ENCODE results near the gene KDM8. TPM values are rescaled to one million over a fixed set of nuclear protein-coding genes. Genes with fewer than 3 reads are reported as not detected.

Gene KDM8
- total and polyA plus RNA-seq, 4 donors = 4.6 to 198 (median 97.7) TPM

DNA sequence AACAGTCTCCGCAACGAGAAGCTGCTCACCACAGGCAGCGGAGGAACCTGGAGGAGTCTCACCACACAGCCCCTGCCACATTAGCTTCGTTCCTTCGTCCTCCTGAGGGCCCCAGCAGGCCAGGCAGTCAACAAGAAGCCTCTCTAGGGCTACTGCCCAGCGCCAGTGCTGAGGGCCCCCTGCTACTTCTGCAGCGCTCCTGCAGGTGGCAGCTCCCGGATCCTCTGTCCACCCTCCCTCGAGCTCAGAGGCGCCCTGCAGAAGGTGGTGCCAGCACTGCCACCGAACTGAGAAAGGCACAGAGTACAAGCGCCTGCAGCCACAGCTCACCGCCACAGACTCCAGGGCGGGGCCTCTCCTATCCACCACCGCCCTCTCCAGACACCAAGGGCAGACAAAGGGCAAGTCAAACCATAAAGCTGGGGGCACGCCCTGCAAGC is 27.3 kb downstream of the KDM8 start:
- H3K4me1 ChIP-seq (ENCODE audit: control insufficient read depth in 4 of 4, insufficient read depth in 4 of 4, low read length in 3 of 4) = peaks cover 2 to 19% (median 12%) of the 10 kb centered on the region in 4 donors
- H3K36me3 ChIP-seq (ENCODE audit: control insufficient read depth in 4 of 4, insufficient read depth in 3 of 4, low read depth in 1 of 4, low read length in 3 of 4) = peaks cover 0 to 10% (median 5%) of the 10 kb centered on the region in 4 donors
- no peaks in the 10 kb centered on the region for H3K27me3 ChIP-seq (ENCODE audit: control insufficient read depth in 4 of 4, insufficient read depth in 4 of 4, low read length in 3 of 4)
- H3K27ac ChIP-seq (ENCODE audit: low read depth in 1 of 2, low read length in 2 of 2) = no peak overlapping the region
- TF ChIP-seq JUND (IDR thresholded peaks at IDR 0.05) (no peak), FOXA2 (IDR thresholded peaks at IDR 0.05) (no peak), HNF4G (IDR thresholded peaks at IDR 0.05) (no peak), RAD21 (IDR thresholded peaks at IDR 0.05) (peak in 1 of 2 donors; percentile 30), HNF4A (conservative IDR thresholded peaks at IDR 0.05) (no peak), YY1 (IDR thresholded peaks at IDR 0.05) (no peak)
- TF ChIP-seq, protein P1, sequence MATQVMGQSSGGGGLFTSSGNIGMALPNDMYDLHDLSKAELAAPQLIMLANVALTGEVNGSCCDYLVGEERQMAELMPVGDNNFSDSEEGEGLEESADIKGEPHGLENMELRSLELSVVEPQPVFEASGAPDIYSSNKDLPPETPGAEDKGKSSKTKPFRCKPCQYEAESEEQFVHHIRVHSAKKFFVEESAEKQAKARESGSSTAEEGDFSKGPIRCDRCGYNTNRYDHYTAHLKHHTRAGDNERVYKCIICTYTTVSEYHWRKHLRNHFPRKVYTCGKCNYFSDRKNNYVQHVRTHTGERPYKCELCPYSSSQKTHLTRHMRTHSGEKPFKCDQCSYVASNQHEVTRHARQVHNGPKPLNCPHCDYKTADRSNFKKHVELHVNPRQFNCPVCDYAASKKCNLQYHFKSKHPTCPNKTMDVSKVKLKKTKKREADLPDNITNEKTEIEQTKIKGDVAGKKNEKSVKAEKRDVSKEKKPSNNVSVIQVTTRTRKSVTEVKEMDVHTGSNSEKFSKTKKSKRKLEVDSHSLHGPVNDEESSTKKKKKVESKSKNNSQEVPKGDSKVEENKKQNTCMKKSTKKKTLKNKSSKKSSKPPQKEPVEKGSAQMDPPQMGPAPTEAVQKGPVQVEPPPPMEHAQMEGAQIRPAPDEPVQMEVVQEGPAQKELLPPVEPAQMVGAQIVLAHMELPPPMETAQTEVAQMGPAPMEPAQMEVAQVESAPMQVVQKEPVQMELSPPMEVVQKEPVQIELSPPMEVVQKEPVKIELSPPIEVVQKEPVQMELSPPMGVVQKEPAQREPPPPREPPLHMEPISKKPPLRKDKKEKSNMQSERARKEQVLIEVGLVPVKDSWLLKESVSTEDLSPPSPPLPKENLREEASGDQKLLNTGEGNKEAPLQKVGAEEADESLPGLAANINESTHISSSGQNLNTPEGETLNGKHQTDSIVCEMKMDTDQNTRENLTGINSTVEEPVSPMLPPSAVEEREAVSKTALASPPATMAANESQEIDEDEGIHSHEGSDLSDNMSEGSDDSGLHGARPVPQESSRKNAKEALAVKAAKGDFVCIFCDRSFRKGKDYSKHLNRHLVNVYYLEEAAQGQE (IDR thresholded peaks at IDR 0.05) = no peak
- TF ChIP-seq, protein P2, sequence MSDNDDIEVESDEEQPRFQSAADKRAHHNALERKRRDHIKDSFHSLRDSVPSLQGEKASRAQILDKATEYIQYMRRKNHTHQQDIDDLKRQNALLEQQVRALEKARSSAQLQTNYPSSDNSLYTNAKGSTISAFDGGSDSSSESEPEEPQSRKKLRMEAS (IDR thresholded peaks at IDR 0.05) = no peak
- TF ChIP-seq, protein P3, sequence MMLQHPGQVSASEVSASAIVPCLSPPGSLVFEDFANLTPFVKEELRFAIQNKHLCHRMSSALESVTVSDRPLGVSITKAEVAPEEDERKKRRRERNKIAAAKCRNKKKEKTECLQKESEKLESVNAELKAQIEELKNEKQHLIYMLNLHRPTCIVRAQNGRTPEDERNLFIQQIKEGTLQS (IDR thresholded peaks at IDR 0.05) = no peak
- no peak overlapping the region for H3K9ac ChIP-seq (ENCODE audit: low read depth in 1 of 2, low read length in 2 of 2)
- no peak for DNase-seq (ENCODE audit: low spot score)
- no peaks in the 10 kb centered on the region for H3K9me3 ChIP-seq (ENCODE audit: control insufficient read depth in 4 of 4, low read length in 3 of 4)
- WGBS = 80% methylated on average over 16 of the region's 16 CpGs
- no peak overlapping the region for H3K4me3 ChIP-seq (ENCODE audit: low read depth in 1 of 3, low read length in 3 of 3)

DNA sequence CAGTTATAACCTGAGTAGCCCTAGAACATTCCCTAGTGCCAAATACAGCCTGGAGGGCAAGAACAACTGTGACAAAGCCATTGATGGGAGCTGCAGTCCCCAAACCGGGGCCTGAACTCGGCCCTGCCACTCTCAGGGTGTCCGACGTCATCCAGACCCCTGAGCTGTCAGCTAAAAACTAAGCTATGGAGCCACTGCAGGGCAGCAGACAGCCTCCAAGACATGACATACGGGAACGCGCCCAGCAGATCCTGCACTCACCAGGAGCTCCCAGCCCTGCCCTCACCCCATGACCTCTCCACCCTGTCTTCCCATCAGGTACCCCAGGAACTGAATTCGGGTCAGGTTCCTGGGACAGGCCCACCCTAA is 28.4 kb downstream of the KDM8 start:
- peaks cover 0 to 10% (median 4%) of the 10 kb centered on the region in 4 donors for H3K36me3 ChIP-seq (ENCODE audit: control insufficient read depth in 4 of 4, insufficient read depth in 3 of 4, low read depth in 1 of 4, low read length in 3 of 4)
- no peaks in the 10 kb centered on the region for H3K27me3 ChIP-seq (ENCODE audit: control insufficient read depth in 4 of 4, insufficient read depth in 4 of 4, low read length in 3 of 4)
- H3K9me3 ChIP-seq (ENCODE audit: control insufficient read depth in 4 of 4, low read length in 3 of 4) = no peaks in the 10 kb centered on the region
- no peak overlapping the region for H3K4me3 ChIP-seq (ENCODE audit: low read depth in 1 of 3, low read length in 3 of 3)
- TF ChIP-seq FOXA1 (IDR thresholded peaks at IDR 0.05) = no peak
- no peak for TF ChIP-seq HNF4G (IDR thresholded peaks at IDR 0.05)
- no peak for TF ChIP-seq JUND (IDR thresholded peaks at IDR 0.05)
- TF ChIP-seq, protein P4, sequence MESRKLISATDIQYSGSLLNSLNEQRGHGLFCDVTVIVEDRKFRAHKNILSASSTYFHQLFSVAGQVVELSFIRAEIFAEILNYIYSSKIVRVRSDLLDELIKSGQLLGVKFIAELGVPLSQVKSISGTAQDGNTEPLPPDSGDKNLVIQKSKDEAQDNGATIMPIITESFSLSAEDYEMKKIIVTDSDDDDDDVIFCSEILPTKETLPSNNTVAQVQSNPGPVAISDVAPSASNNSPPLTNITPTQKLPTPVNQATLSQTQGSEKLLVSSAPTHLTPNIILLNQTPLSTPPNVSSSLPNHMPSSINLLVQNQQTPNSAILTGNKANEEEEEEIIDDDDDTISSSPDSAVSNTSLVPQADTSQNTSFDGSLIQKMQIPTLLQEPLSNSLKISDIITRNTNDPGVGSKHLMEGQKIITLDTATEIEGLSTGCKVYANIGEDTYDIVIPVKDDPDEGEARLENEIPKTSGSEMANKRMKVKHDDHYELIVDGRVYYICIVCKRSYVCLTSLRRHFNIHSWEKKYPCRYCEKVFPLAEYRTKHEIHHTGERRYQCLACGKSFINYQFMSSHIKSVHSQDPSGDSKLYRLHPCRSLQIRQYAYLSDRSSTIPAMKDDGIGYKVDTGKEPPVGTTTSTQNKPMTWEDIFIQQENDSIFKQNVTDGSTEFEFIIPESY (IDR thresholded peaks at IDR 0.05) = no peak
- no peak for TF ChIP-seq YY1 (IDR thresholded peaks at IDR 0.05)
- no peak for TF ChIP-seq SP1 (IDR thresholded peaks at IDR 0.05)
- TF ChIP-seq, protein P1 (IDR thresholded peaks at IDR 0.05) = no peak
- no peak for TF ChIP-seq GABPA (IDR thresholded peaks at IDR 0.05 in 1 of 2, conservative IDR thresholded peaks at IDR 0.05 in 1 of 2)
- no peak for TF ChIP-seq NR2F2 (IDR thresholded peaks at IDR 0.05)
- TF ChIP-seq RAD21 (IDR thresholded peaks at IDR 0.05) = no peak
- TF ChIP-seq, protein P5, sequence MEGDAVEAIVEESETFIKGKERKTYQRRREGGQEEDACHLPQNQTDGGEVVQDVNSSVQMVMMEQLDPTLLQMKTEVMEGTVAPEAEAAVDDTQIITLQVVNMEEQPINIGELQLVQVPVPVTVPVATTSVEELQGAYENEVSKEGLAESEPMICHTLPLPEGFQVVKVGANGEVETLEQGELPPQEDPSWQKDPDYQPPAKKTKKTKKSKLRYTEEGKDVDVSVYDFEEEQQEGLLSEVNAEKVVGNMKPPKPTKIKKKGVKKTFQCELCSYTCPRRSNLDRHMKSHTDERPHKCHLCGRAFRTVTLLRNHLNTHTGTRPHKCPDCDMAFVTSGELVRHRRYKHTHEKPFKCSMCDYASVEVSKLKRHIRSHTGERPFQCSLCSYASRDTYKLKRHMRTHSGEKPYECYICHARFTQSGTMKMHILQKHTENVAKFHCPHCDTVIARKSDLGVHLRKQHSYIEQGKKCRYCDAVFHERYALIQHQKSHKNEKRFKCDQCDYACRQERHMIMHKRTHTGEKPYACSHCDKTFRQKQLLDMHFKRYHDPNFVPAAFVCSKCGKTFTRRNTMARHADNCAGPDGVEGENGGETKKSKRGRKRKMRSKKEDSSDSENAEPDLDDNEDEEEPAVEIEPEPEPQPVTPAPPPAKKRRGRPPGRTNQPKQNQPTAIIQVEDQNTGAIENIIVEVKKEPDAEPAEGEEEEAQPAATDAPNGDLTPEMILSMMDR (IDR thresholded peaks at IDR 0.05; ENCODE audit: low read depth, low read length, missing input control) = no peak
- TF ChIP-seq, protein P2 (IDR thresholded peaks at IDR 0.05) = no peak
- 85% methylated on average over 8 of the region's 8 CpGs for WGBS
- peaks cover 0 to 9% (median 5%) of the 10 kb centered on the region in 4 donors for H3K4me1 ChIP-seq (ENCODE audit: control insufficient read depth in 4 of 4, insufficient read depth in 4 of 4, low read length in 3 of 4)
- no peak overlapping the region for H3K9ac ChIP-seq (ENCODE audit: low read depth in 1 of 2, low read length in 2 of 2)
- DNase-seq (ENCODE audit: low spot score) = no peak
- H3K27ac ChIP-seq (ENCODE audit: low read depth in 1 of 2, low read length in 2 of 2) = no peak overlapping the region
